HG03565 (cell line): ENCODE measurements around the gene TAS1R3.

ENCODE experiments used
- ATAC-seq: cut with Tn5 transposase; IDR thresholded peaks from one replicate; pipeline ENCODE4 v1.9.1; 2021; ENCODE audit warnings: mild to moderate bottlenecking, moderate library complexity; ENCODE audit not compliant: unreplicated experiment

The TAS1R3 gene

DNA sequence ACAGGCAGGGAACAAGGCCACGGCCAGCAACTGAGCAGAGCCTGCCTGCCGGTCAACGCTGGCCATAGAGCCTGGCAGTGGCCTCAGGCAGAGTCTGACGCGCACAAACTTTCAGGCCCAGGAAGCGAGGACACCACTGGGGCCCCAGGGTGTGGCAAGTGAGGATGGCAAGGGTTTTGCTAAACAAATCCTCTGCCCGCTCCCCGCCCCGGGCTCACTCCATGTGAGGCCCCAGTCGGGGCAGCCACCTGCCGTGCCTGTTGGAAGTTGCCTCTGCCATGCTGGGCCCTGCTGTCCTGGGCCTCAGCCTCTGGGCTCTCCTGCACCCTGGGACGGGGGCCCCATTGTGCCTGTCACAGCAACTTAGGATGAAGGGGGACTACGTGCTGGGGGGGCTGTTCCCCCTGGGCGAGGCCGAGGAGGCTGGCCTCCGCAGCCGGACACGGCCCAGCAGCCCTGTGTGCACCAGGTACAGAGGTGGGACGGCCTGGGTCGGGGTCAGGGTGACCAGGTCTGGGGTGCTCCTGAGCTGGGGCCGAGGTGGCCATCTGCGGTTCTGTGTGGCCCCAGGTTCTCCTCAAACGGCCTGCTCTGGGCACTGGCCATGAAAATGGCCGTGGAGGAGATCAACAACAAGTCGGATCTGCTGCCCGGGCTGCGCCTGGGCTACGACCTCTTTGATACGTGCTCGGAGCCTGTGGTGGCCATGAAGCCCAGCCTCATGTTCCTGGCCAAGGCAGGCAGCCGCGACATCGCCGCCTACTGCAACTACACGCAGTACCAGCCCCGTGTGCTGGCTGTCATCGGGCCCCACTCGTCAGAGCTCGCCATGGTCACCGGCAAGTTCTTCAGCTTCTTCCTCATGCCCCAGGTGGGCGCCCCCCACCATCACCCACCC, at the start of gene TAS1R3:
Gene TAS1R3 (plus strand): TSS at position 213 of the 898 bp plus-strand sequence. CDS start 66 bp downstream, at position 279.
- no peak for ATAC-seq

DNA sequence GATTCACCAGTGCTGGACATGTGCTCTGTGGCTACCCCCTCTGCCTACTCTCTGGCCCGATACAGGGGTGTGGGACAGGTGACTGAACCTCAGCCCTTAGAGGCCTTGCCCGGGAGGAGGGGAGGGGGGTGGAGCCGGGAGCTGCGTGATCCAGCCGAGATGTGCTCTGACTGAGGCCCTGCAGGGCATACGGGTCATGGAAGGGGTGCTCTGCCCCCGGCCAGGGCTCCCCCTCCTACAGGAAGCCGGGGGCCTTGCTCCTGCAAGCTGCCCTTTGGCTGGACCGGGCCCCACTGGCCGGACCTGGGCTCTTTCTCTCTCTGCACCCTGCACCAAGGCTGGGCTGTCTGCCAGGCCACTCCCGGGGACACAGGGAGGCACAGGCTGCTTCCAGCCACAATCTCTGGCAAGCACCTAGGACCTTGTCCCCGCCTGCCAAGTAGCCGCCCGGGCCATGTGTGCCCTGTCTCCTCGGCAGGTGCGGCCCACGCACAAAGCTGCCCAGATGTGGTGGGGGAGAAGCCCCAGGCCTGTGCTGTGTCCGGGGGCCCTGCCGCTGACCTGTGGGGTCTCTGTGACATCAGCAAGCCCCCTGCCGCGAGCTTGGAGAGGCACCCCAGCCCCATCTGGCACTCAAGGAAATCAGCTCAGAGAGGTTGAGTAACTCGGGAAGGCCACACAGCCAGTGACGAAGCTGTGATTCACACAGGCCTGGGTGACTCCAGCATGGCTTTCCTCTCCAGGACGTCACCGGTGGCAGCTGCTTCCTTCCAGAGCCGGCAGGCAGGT, 49.4 kb upstream of the TAS1R3 start:
- ATAC-seq: no peak

DNA sequence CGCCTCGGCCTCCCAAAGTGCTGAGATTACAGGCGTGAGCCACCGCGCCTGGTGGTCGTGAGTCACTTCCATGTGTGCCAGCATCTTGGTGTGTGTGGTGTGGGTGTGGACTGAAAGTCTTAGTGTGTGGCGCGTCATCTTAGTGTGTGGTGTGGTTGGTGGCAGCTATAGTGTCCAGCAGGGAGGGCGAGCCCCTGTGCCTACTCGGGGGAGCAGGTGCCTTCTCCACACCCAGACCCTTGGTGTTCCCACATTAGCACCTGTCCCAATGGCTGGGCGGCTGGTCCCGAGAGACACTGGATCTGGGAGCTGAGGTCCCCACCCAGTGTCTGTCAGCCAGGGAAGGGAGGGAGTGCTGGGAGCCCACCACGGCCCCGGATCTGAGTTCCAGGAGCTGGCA, 48.1 kb upstream of the TAS1R3 start:
- ATAC-seq: no peak

DNA sequence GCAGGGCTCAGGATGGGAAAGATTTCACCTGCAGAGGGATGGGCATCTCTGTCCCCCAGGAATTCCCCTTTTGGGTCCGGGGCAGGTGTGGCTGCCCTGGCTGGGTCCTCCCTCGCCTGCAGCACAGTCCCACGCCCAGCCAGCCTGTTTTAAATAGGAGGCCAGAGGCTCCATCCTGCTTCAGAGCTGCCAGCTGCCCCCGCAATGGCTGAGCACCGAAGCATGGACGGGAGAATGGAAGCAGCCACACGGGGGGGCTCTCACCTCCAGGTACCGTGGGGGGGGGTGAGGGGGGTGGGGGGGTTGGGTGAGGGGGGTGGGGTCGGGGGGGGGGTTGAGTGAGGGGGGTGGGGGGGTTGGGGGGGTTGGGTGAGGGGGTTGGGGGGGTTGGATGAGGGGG, 47.3 kb upstream of the TAS1R3 start:
- ATAC-seq: no peak

DNA sequence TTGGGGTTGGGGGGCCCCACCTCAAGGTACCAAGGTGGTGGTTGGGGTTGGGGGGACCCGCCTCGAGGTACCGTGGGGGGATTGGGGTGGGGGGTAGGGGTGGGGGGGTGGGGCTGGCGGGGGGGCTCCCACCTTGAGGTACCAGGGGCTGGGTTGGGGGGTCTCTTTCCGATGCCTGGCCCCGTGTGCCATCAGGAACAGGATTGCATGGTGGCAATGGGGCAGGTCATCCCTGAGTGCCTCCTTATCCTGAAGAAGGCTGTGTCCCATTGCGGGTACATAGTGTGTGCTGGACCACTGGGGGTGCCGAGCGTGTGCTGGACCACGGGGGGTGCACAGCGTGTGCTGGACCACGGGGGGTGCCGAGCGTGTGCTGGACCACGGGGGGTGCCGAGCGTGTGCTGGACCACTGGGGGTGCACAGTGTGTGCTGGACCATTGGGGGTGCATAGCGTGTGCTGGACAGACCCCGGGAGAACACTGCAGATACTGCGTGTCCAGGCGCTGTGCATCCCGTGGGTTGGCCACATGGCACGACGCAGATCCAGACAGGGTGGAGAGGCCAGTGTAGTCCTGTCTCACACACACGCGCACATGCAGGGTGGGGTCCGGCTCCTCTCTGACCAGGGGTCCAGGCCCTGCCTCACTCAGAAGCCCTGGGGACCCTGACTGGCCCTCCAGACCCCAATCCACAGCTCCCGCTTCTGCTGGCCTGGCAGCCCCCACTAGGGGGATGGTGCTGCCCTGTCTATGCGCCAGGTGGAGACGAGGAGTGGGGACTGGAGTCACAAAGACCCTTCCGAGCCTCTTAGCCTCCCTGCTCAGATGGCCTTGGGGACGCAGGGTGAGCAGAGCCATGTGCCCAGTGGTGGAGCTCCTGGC, 46.6 kb upstream of the TAS1R3 start:
- no peak for ATAC-seq

DNA sequence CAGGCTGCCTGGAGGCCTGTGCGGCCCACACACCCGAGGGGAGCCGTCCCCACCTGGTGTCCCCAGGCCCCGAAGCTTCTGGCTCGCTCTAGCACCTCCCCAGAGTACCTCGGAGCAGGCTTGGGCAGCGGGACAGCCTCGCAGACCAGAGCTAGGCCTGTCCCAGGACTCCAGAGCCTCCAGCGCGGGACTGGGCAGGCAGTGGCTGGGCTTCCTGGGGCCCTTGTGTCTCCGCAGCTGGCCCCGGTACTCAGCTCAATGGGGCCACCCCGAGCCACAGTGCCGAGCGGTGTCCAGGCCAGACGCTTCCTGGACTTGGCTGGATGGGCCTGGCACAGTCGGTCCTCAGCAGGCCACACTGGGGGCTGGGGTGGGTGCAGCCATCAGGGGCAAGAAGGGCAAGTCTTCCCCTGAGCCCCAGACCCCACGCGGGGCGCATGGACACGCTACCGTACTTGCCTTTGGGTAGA, 45.9 kb upstream of the TAS1R3 start:
- ATAC-seq: no peak

DNA sequence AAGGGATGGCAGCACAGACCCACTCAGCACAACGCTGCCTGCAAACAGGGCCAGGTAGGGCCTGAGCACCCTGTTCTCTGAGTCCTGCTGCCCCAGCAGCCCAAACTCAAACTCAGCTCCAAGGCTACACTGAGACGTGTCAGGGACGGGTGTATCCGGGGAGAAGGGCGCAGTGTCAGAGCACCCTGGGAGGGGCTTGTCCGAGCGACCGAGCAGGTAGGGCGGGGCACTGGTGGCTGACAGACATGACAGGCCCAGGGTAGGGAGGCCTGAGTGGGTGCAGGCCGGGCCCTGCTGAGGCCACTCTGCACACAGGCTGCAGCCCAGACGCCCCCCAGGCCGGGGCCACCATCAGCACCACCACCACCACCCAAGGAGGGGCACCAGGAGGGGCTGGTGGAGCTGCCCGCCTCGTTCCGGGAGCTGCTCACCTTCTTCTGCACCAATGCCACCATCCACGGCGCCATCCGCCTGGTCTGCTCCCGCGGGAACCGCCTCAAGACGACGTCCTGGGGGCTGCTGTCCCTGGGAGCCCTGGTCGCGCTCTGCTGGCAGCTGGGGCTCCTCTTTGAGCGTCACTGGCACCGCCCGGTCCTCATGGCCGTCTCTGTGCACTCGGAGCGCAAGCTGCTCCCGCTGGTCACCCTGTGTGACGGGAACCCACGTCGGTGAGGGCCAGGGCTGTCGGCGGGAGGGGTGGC, 45.3 kb upstream of the TAS1R3 start:
- ATAC-seq: no peak

DNA sequence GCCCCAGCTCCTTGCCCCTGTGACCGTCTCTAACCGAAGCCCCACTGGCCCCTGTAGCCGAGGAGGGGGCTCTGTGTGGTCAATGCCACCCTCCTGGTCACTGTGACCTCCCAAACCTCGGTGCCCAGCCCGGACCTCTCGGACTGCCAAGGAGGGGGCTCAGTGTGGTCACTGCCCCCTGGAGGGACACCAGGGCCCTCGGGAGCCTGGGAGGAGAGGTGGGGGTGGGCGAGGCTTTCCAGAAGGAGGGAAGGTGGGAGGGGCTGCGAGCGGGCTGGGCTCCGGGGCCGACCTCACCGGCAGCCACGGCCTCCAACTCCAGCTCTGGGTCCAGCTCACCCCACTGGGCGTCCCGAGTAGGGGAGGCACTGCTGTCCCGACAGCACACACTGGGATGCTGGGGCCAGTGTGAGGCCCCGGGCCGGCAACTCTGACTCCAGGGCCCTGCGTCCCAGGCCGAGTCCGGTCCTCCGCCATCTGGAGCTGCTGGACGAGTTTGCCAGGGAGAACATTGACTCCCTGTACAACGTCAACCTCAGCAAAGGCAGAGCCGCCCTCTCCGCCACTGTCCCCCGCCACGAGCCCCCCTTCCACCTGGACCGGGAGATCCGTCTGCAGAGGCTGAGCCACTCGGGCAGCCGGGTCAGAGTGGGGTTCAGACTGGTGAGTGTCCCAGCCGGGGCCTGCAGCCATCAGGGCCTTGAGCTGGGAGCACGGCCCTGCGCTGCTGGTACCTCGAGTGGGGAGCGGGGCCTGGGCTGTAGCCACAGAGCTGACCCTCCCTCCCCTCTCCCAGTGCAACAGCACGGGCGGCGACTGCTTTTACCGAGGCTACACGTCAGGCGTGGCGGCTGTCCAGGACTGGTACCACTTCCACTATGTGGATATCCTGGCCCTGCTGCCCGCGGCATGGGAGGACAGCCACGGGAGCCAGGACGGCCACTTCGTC, 44.5 kb upstream of the TAS1R3 start:
- no peak for ATAC-seq

DNA sequence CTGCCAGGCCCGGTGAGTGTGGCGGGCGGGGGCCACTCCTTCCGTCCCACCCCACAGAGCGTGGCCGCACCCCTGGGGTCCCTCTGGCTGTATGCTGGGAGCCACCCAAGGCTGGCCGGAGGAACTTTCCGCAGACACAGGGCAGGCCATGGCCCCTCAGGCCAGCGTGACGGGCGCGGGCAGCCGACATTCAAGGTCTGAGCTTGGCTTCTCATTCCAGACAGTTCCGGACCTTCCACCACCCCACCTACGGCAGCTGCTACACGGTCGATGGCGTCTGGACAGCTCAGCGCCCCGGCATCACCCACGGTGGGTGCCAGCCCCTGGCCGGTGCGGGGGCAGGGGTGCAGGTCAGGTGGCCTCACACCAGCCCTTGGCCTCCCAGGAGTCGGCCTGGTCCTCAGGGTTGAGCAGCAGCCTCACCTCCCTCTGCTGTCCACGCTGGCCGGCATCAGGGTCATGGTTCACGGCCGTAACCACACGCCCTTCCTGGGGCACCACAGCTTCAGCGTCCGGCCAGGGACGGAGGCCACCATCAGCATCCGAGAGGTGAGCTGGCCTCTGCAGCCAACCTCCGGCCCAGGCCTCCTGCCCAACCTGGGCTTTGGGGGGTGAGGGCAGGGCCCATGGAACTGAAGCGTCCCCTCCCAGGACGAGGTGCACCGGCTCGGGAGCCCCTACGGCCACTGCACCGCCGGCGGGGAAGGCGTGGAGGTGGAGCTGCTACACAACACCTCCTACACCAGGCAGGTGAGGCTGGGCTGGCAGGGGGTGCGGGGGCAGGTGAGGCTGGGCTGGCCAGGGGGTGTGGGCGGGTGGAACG, 43.6 kb upstream of the TAS1R3 start:
- ATAC-seq: no peak

DNA sequence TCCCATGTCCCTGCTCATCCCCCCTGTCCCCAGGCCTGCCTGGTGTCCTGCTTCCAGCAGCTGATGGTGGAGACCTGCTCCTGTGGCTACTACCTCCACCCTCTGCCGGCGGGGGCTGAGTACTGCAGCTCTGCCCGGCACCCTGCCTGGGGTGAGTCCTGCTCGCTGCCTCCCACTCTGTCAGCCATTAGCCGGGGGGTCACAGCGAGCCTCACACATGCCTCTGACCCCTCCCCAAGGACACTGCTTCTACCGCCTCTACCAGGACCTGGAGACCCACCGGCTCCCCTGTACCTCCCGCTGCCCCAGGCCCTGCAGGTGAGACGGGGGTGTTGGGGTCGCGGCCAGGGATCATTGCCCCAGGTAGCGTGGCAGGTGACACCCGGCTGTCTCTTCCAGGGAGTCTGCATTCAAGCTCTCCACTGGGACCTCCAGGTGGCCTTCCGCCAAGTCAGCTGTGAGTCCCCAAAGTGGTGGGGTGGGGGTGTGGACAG, 40.8 kb upstream of the TAS1R3 start:
- ATAC-seq: no peak

DNA sequence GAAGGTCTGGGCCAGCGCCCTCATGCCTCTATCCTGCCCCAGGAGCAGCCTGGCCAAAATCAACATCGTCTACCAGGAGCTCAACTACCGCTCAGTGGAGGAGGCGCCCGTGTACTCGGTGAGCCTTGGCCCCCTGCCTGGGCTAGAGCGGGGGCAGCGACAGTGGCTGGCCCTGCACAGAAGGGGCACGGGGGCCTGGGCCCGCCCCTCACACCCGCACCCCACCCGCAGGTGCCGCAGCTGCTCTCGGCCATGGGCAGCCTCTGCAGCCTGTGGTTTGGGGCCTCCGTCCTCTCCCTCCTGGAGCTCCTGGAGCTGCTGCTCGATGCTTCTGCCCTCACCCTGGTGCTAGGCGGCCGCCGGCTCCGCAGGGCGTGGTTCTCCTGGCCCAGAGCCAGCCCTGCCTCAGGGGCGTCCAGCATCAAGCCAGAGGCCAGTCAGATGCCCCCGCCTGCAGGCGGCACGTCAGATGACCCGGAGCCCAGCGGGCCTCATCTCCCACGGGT, 40.0 kb upstream of the TAS1R3 start:
- ATAC-seq: no peak

DNA sequence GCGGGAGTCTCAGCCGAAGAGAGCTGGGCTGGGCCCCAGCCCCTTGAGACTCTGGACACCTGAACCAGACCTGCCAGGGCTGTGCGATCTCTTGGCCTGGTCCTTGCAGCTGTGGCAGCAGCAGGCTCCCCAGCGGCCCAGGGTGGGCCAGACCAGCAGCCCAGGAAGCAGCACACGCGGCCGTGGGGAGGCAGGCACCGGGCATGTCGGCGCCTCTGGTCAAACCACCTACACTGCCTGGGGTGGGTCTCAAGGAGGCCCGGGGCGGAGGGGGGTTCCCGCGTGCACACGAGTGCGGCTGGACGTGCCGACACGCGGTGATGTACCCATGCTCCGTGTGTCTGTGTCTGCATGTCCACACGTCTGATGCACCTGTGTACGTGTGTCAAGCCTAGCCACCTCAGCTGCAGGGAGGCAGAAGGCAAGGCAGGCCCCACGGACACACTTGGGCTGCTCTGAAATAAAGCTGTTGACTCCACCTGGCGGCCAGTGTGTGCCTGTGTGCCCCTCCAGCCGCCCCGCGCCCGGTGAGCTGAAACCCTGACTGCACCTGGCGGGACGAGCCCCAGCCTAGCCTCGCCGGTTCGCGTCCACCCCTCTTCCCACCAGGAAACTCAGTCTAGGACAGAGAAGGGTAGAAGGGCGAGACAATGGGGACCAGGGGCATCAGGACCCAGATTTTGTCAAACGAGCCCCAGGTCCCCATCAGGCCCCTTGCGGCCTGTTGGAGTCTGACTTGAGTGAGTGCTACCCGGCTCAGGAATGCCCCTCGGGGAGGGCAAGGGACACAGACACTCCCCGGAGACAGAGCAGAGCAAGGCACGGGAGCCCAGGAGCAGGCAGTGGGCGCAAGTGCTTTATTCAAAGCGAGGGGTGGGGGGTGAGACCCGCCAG, 39.3 kb upstream of the TAS1R3 start:
- no peak for ATAC-seq

DNA sequence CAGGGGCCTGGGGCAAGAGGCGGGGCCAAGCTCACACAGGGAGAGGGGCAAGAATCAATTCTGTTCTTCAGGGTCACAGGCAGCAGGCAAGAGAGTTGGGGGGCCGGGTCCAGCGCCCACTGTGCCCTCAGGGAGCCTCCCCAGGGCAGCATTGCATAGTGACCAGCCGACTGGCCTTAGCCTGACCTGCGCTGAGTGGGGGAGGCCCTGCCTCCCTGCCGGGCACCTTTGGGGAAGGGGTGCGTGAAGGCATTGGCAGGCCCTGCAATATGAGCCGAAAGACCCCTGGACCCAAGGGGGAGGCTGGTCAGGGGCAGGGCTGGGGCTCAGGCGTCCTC, 38.7 kb upstream of the TAS1R3 start:
- ATAC-seq: no peak

DNA sequence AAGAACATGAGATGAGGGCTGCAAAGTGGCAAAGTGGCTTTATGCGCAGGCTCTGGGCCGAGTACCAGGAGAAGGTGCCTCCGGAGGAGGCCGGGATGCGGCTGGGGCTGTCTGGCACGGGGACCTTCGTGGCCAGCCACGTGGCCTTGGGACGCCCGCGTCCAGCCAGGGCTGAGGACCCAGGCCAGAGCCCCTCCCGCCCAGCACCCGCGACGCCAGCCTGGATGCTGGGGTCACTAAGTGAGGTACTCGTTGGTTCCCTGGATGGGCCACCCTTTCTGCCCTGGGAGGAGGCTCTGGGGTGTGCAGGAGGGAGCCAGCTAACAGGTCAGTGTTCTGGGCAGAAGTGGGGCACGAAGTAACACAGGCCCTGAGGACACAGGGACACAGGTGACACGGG, 38.2 kb upstream of the TAS1R3 start:
- no peak for ATAC-seq

DNA sequence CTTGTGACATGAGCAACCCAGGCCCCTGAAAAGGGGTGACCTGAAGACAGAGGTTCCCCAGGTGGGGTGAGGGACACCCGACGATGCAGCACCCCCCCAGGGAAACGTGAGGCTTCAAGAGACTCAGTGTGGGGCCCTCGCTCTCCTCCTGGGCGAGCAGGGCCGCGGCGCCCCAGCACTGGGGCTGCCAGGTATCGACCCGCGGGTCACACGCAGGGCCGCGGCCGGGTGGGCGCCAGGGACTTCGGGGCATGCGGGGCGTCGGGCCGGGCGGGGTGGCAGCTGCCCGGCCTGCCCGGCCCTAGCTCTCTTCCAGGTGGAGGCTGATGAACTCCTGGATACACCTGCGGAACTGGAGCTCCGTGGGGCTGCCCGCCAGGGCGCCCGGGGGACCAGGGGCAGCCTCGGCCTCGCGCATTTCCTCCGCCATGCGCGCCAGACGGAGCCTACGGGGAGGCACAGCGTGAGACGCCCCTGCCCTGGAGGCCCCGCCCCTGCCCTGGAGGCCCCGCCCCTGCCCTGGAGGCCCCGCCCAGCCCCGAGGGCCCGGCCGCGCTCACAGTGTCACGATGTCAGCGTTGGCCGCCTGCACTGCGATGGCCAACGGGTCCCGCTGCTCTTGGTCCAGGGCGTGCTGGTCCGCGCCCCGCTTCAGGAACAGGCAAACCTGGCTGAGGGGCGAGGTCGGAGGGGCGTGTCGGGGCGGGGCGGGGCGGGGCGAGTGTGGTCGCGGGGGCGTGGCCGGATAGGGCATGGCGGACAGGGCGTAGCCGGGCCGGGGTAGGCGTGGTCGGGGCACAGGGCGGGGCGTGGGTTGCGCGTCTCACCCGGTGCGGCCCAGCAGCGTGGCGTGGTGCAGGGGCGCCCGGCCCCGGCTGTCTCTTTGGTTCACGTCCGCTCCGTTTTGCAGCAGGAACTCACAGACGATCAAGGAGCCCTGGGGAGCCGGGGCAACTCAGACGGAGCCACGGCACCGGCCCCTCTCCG, 37.5 kb upstream of the TAS1R3 start:
- no peak for ATAC-seq
